Endodermal cell (in vitro differentiated cells): ENCODE measurements around the gene MLH3. TPM values are rescaled to one million over a fixed set of nuclear protein-coding genes. Genes with fewer than 3 reads are reported as not detected.
A peak's percentile ranks its signal among the peaks of the same experiment; 100 is the strongest.

Source experiments
- DNase-seq: peaks from one replicate; pipeline ENCODE4 v3.0.0-alpha.2; 2017
- H3K27ac ChIP-seq: 2 replicates; pipeline ENCODE4 v1.5.1; 2013; ENCODE audit warnings: mild to moderate bottlenecking, low read depth, low read length, moderate library complexity
- H3K27me3 ChIP-seq: 2 replicates; pipeline ENCODE4 v1.6.1; 2013; ENCODE audit warnings: mild to moderate bottlenecking, low read length, moderate library complexity; ENCODE audit not compliant: insufficient read depth, control insufficient read depth, poor library complexity, severe bottlenecking
- H3K36me3 ChIP-seq: 2 replicates; pipeline ENCODE4 v1.7.0; 2013; ENCODE audit warnings: mild to moderate bottlenecking, low read length, moderate library complexity; ENCODE audit not compliant: control insufficient read depth, insufficient read depth
- H3K4me1 ChIP-seq: one replicate; pipeline ENCODE4 v1.7.0; 2013; ENCODE audit warnings: low read length; ENCODE audit not compliant: control insufficient read depth, insufficient read depth
- H3K4me3 ChIP-seq: 2 replicates; pipeline ENCODE4 v1.5.1; 2013; ENCODE audit warnings: mild to moderate bottlenecking, low read length, moderate library complexity
- H3K9ac ChIP-seq: 2 replicates; pipeline ENCODE4 v1.6.1; 2013; ENCODE audit warnings: mild to moderate bottlenecking, low read length, moderate library complexity; ENCODE audit not compliant: poor library complexity, severe bottlenecking; ENCODE audit errors: extremely low read depth
- H3K9me3 ChIP-seq: 2 replicates; pipeline ENCODE4 v1.6.1; 2013; ENCODE audit warnings: mild to moderate bottlenecking, low read length, moderate library complexity; ENCODE audit not compliant: control insufficient read depth
- H3K27ac Mint-ChIP-seq: 2 replicates; pipeline ENCODE4 v1.8.0; 2020; ENCODE audit warnings: mixed read lengths
- H3K27me3 Mint-ChIP-seq: 2 replicates; pipeline ENCODE4 v1.8.0; 2021; ENCODE audit warnings: mild to moderate bottlenecking, mixed read lengths; ENCODE audit not compliant: insufficient read depth
- H3K36me3 Mint-ChIP-seq: 2 replicates; pipeline ENCODE4 v1.8.0; 2020; ENCODE audit warnings: low read depth, mixed read lengths
- H3K4me1 Mint-ChIP-seq: 2 replicates; pipeline ENCODE4 v1.8.0; 2020; ENCODE audit warnings: mixed read lengths
- H3K4me3 Mint-ChIP-seq: 2 replicates; pipeline ENCODE4 v1.8.0; 2020; ENCODE audit warnings: mild to moderate bottlenecking, moderate library complexity, mixed read lengths
- H3K9me3 Mint-ChIP-seq: 2 replicates; pipeline ENCODE4 v1.8.0; 2020; ENCODE audit warnings: mild to moderate bottlenecking, mixed read lengths
- WGBS, 2 experiments: methylation state at CpG; one replicate each; pipeline versions ENCODE4 v1.1.5 to v1.1.7; 2013; ENCODE audit warnings: missing lambda C conversion rate in 2 of 2, mixed read lengths in 1 of 2; ENCODE audit not compliant: insufficient coverage in 1 of 2, insufficient read length in 1 of 2; 5-methylcytosine and 5-hydroxymethylcytosine counted together
- total RNA-seq, 2 donors: library from RNA; stranded (reverse); fragmentation: NEBNext Ultra II Directional in 1 of 2; extraction: Animal tissue kit (Norgen Biotek cat#: 25700) in 1 of 2; gene quantifications; 2 replicates in 1 of 2; 3 replicates in 1 of 2; pipeline ENCODE4 v1.2.1, GENCODE V29; 2021
- TF ChIP-seq, protein P1 (sequence below): fragments of 200-600 bp; sonication (generic); conservative IDR thresholded peaks from 2 replicates; pipeline ENCODE4 v1.5.0; 2021; ENCODE audit warnings: antibody characterized with exemption, mild to moderate bottlenecking

Gene MLH3
- total RNA-seq, 2 donors from 2014 or later = 18.7 to 34.6 TPM

DNA sequence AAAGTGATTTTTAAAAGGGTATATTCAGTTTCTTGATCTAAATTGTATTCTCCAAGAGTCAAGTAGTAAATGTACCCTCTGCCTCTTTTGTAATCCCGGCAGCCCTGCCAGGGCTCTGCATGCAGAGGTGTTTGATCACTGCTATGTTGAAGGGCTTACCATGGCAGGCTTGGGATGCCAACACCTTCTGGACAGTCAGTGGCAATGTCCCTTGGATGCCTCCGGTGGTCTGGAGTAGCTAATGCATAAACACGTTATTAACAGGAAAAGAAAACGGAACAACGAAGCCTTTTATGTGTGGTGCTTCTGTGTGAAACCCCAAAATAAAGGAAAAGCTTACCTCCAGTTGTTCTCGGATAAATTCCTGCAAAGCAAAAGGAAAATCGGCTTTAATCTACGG is 28.6 kb downstream of the MLH3 start:
- TF ChIP-seq, protein P1, sequence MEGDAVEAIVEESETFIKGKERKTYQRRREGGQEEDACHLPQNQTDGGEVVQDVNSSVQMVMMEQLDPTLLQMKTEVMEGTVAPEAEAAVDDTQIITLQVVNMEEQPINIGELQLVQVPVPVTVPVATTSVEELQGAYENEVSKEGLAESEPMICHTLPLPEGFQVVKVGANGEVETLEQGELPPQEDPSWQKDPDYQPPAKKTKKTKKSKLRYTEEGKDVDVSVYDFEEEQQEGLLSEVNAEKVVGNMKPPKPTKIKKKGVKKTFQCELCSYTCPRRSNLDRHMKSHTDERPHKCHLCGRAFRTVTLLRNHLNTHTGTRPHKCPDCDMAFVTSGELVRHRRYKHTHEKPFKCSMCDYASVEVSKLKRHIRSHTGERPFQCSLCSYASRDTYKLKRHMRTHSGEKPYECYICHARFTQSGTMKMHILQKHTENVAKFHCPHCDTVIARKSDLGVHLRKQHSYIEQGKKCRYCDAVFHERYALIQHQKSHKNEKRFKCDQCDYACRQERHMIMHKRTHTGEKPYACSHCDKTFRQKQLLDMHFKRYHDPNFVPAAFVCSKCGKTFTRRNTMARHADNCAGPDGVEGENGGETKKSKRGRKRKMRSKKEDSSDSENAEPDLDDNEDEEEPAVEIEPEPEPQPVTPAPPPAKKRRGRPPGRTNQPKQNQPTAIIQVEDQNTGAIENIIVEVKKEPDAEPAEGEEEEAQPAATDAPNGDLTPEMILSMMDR = peak; percentile 75
- no peaks in the 10 kb centered on the region for H3K27me3 ChIP-seq
- Mint-ChIP-seq H3K36me3 (peaks cover 29% of the 10 kb centered on the region), H3K27ac (no peak overlapping the region), H3K4me3 (no peak overlapping the region), H3K27me3 (no peaks in the 10 kb centered on the region), H3K4me1 (no peaks in the 10 kb centered on the region), H3K9me3 (no peaks in the 10 kb centered on the region)
- no peaks in the 10 kb centered on the region for H3K4me1 ChIP-seq
- H3K4me3 ChIP-seq = no peak overlapping the region
- peak; percentile 76 for DNase-seq
- WGBS, 2 experiments = 65 to 77% methylated on average over 8 of the region's 8 CpGs
- peaks cover 45% of the 10 kb centered on the region for H3K36me3 ChIP-seq
- no peaks in the 10 kb centered on the region for H3K9me3 ChIP-seq
- H3K27ac ChIP-seq = no peak overlapping the region
- no peak overlapping the region for H3K9ac ChIP-seq

DNA sequence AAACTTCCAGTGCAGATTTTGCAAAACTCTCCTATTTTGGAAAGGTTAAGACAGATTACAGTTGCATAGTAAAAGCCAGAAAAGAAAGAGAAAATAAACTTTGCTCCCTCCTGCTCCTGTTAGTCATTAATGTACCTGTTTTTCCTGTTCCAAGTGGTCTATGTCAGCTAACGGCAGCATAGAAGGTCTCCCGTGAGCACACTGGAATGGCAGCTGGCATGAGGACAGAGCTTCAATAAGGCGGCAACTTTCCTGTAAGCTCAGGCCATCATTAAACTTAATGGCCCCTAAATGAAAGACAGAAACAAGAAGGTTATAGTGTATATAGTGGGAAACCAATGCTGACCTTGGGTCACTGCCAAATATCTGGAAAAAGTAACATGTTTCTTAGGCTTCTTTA is 32.6 kb downstream of the MLH3 start:
- H3K36me3 Mint-ChIP-seq = peaks cover 35% of the 10 kb centered on the region
- Histone ChIP-seq H3K9me3 (no peaks in the 10 kb centered on the region), H3K4me3 (no peak overlapping the region), H3K36me3 (peaks cover 68% of the 10 kb centered on the region), H3K27ac (no peak overlapping the region), H3K4me1 (no peaks in the 10 kb centered on the region), H3K9ac (no peak overlapping the region), H3K27me3 (no peaks in the 10 kb centered on the region)
- TF ChIP-seq, protein P1 = no peak
- no peak overlapping the region for H3K4me3 Mint-ChIP-seq
- DNase-seq = no peak
- H3K27ac Mint-ChIP-seq = no peak overlapping the region
- 87 to 96% methylated on average over 3 of the region's 3 CpGs for WGBS, 2 experiments
- no peaks in the 10 kb centered on the region for H3K4me1 Mint-ChIP-seq
- no peaks in the 10 kb centered on the region for H3K27me3 Mint-ChIP-seq
- no peaks in the 10 kb centered on the region for H3K9me3 Mint-ChIP-seq

DNA sequence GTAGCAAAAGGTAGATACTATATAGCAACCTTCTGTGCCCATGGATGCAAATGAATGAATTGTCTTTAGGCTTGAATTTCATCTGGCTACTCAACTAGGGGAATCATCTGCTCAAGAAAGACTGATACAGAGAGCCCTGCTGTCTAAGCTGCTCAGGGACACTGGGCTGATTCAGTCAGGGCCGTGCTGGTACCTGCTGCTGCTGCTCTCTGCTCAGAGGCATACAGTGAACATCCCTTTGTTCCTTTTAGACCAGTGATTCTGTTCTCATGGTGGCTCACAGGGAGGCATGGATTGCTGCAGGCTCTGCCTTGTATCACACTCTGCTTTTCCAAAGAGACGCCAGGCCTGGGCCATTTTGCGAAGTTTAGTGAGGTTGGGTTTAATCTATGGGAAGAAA is 34.5 kb downstream of the MLH3 start:
- no peaks in the 10 kb centered on the region for H3K9me3 Mint-ChIP-seq
- Histone ChIP-seq H3K4me1 (no peaks in the 10 kb centered on the region), H3K9me3 (no peaks in the 10 kb centered on the region), H3K27me3 (no peaks in the 10 kb centered on the region), H3K36me3 (peaks cover 73% of the 10 kb centered on the region), H3K9ac (no peak overlapping the region), H3K27ac (no peak overlapping the region), H3K4me3 (no peak overlapping the region)
- peaks cover 28% of the 10 kb centered on the region for H3K36me3 Mint-ChIP-seq
- no peak for DNase-seq
- TF ChIP-seq, protein P1 = no peak
- 91 to 92% methylated on average over 3 of the region's 3 CpGs for WGBS, 2 experiments
- H3K27me3 Mint-ChIP-seq = no peaks in the 10 kb centered on the region
- H3K27ac Mint-ChIP-seq = peak overlapping the region; percentile 27
- H3K4me1 Mint-ChIP-seq = no peaks in the 10 kb centered on the region
- no peak overlapping the region for H3K4me3 Mint-ChIP-seq
